Spleen (tissue), 7 donors: Measurements from ENCODE around the gene TGFBR3L.

ENCODE experiments used
- CTCF ChIP-seq, 11 experiments: fragments of 200-600 bp in 7 of 11; fragments of 450-650 bp in 4 of 11; sonication (generic) in 4 of 11; IDR thresholded peaks in 8 of 11; conservative IDR thresholded peaks in 3 of 11; 1 replicate in 7 of 11; 2 replicates in 4 of 11; pipeline versions ENCODE4 v1.4.0 to v1.8.0; 2016 to 2021; ENCODE audit warnings: antibody characterized with exemption in 11 of 11, inconsistent platforms in 4 of 11, mild to moderate bottlenecking in 1 of 11
- POLR2A ChIP-seq, 3 donors: fragments of 450-650 bp; IDR thresholded peaks; one replicate each; pipeline ENCODE4 v1.5.1; 2017; ENCODE audit warnings: antibody characterized with exemption in 3 of 3, mild to moderate bottlenecking in 1 of 3
- donor health status: DM: no; HTN: no; CAD: no; lungs with moderate emphysema.
- donor health status: DM: no; HTN: no; CAD: no.
- donor health status: DM: no; HTN: no; CAD: no.

GRCh38 chr19:7953576-7953975 lies 38.9 kb downstream of the TGFBR3L start:
- TF ChIP-seq CTCF (IDR thresholded peaks at IDR 0.05 in 8 of 11, conservative IDR thresholded peaks at IDR 0.05 in 3 of 11) (no peak), POLR2A (IDR thresholded peaks at IDR 0.05) (no peak)
